ENCODE results near the gene ANO1.

ANO1 gene

DNA sequence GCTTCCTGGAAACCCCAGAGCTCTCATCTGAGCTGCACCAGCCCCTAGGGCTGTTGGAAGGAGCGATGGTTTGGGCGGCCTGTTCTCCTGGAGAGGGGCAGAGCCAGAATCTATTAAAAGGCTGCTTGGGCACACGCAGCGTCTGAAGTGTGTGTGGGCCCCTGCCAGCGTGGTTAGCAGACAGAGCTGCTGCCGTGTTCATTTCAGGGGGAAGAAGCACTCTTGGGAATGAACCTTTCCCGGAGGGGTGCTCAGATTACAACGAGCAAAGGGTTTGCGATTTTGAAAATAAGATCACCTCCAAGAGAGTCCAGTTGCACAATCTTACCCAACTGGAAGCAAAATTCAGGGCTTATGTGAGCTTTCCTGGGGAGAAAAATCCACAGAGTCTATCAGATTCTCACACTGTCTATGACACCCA, 12.9 kb downstream of the ANO1 start:
- TF ChIP-seq TEAD4 (IDR thresholded peaks at IDR 0.05) (no peak), CEBPB (IDR thresholded peaks at IDR 0.05) (0 out of 2 replicates have a peak, but pooled peaks have one; percentile 24)
- TF ChIP-seq, protein P1, sequence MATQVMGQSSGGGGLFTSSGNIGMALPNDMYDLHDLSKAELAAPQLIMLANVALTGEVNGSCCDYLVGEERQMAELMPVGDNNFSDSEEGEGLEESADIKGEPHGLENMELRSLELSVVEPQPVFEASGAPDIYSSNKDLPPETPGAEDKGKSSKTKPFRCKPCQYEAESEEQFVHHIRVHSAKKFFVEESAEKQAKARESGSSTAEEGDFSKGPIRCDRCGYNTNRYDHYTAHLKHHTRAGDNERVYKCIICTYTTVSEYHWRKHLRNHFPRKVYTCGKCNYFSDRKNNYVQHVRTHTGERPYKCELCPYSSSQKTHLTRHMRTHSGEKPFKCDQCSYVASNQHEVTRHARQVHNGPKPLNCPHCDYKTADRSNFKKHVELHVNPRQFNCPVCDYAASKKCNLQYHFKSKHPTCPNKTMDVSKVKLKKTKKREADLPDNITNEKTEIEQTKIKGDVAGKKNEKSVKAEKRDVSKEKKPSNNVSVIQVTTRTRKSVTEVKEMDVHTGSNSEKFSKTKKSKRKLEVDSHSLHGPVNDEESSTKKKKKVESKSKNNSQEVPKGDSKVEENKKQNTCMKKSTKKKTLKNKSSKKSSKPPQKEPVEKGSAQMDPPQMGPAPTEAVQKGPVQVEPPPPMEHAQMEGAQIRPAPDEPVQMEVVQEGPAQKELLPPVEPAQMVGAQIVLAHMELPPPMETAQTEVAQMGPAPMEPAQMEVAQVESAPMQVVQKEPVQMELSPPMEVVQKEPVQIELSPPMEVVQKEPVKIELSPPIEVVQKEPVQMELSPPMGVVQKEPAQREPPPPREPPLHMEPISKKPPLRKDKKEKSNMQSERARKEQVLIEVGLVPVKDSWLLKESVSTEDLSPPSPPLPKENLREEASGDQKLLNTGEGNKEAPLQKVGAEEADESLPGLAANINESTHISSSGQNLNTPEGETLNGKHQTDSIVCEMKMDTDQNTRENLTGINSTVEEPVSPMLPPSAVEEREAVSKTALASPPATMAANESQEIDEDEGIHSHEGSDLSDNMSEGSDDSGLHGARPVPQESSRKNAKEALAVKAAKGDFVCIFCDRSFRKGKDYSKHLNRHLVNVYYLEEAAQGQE (IDR thresholded peaks at IDR 0.05; ENCODE audit: low read depth): no peak
- TF ChIP-seq, protein P2, sequence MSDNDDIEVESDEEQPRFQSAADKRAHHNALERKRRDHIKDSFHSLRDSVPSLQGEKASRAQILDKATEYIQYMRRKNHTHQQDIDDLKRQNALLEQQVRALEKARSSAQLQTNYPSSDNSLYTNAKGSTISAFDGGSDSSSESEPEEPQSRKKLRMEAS (IDR thresholded peaks at IDR 0.05): no peak

DNA sequence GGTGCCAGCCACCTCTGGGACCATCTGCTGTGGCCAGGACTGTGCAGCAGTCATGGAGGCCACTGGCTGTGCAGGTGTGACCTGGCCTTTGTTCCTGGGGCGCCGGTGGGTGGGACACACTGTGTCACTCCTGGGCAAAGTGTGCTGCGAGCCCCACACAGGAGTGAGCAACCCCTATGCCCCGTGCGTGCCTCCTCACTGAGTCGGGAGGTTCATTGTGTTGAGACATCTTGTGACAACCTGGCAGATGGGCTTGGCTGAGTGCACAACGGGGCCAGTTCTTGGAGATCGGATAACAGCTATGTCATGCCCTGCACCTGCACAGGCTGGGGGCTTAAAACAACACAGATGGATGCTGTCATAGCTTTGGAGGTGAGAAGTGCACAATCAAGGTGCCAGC, 13.5 kb downstream of the ANO1 start:
- TF ChIP-seq ZBTB7A (IDR thresholded peaks at IDR 0.05; ENCODE audit: low read depth) (no peak), TCF12 (IDR thresholded peaks at IDR 0.05; ENCODE audit: low read depth) (no peak), FOXM1 (IDR thresholded peaks at IDR 0.05; ENCODE audit: borderline replicate concordance, low read depth) (no peak), CEBPB (IDR thresholded peaks at IDR 0.05) (no peak), TEAD4 (IDR thresholded peaks at IDR 0.05) (no peak), EGR1 (IDR thresholded peaks at IDR 0.05) (no peak), EP300 (IDR thresholded peaks at IDR 0.05; ENCODE audit: borderline replicate concordance) (no peak), RAD21 (IDR thresholded peaks at IDR 0.05; ENCODE audit: low read depth) (no peak), CREB1 (IDR thresholded peaks at IDR 0.05; ENCODE audit: low read depth) (no peak), TAF1 (IDR thresholded peaks at IDR 0.05; ENCODE audit: low read depth) (no peak), YY1 (IDR thresholded peaks at IDR 0.05; ENCODE audit: low read depth) (no peak), NFIC (IDR thresholded peaks at IDR 0.05) (no peak)
- TF ChIP-seq, protein P2 (IDR thresholded peaks at IDR 0.05): no peak
- TF ChIP-seq, protein P1 (IDR thresholded peaks at IDR 0.05; ENCODE audit: low read depth): no peak
- TF ChIP-seq, protein P3, sequence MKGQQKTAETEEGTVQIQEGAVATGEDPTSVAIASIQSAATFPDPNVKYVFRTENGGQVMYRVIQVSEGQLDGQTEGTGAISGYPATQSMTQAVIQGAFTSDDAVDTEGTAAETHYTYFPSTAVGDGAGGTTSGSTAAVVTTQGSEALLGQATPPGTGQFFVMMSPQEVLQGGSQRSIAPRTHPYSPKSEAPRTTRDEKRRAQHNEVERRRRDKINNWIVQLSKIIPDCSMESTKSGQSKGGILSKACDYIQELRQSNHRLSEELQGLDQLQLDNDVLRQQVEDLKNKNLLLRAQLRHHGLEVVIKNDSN (IDR thresholded peaks at IDR 0.05): no peak

DNA sequence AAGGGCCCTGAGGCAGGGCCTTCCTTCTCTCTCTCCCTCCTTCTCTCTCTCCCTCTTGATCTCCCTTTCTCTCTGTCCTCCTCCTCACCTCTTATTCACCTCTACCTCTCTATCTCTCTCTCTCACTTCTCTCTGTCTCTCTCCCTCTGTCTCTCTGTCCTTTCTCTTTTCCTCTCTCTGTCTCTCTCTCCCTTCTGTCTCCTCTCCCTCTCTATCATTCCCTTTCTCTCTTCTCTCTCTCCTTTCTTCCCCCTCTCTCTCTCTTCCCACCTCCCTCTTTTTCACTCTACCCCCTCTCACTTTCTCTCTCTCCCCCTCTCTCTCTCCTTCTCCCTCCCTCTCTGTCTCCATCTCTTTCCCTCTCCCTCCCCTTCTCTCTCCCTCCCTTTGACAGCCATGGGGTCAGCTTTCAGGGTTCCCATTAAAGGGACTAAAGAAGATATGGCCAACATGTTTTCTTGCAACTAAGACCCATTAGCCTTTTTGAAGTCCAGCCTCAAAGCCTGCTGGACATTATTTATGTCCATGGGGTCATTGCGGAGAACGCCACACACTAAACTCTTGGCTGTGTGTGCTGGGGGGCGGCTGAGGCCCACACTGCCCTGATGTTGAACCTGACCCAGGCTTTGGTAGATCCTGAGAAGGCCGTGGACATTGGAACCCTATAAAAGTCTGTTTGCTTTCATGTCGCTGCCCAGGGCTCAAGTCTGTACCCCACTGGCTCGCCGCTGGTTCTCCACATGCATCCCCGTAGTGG, 15.0 kb downstream of the ANO1 start:
- no peak for TF ChIP-seq NFIC (IDR thresholded peaks at IDR 0.05)

DNA sequence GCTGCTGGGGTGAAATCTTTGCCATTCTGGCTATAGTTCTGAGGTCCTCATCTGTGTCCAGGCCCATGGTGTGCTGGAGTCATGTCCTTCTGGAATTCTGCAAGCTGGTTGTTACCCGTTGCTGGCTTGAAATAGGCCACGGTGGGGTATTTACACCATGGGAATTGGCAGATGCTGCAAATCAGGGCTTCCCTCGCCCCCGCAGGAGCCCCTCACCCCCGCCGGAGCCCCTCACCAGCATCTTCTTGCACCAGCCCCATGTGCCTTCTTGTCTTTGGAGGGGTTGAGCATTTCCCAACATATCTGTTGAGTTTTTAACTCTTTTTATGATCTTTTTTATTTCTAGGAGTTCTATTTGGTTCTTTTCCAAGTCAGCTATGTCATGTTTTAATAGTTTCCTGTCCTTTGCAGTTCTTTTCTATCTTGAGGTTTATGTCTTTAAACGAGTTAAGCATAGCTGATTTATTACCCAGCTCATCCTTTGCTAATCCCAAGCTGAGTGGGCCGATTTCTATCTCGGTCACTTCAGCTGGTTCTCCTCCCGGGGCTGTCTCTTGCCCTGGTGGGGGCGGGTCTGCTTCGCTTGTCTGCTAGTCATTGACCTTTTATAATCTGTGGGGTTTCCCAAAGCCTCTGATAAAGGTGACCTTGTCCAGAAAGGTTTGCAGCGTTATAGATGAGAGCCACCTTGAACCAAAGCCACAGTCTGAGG, 17.6 kb downstream of the ANO1 start:
- no peak for TF ChIP-seq TAF1 (IDR thresholded peaks at IDR 0.05; ENCODE audit: low read depth)
- no peak for TF ChIP-seq TEAD4 (IDR thresholded peaks at IDR 0.05)
- TF ChIP-seq, protein P3 (IDR thresholded peaks at IDR 0.05): no peak
- TF ChIP-seq CREB1 (IDR thresholded peaks at IDR 0.05; ENCODE audit: low read depth): no peak
- TF ChIP-seq FOXM1 (IDR thresholded peaks at IDR 0.05; ENCODE audit: borderline replicate concordance, low read depth): no peak
- no peak for TF ChIP-seq EP300 (IDR thresholded peaks at IDR 0.05; ENCODE audit: borderline replicate concordance)
- TF ChIP-seq RAD21 (IDR thresholded peaks at IDR 0.05; ENCODE audit: low read depth): no peak
- TF ChIP-seq, protein P1 (IDR thresholded peaks at IDR 0.05; ENCODE audit: low read depth): no peak
- no peak for TF ChIP-seq EGR1 (IDR thresholded peaks at IDR 0.05)
- TF ChIP-seq YY1 (IDR thresholded peaks at IDR 0.05; ENCODE audit: low read depth): no peak
- TF ChIP-seq NFIC (IDR thresholded peaks at IDR 0.05): no peak
- TF ChIP-seq TCF12 (IDR thresholded peaks at IDR 0.05; ENCODE audit: low read depth): no peak
- TF ChIP-seq CEBPB (IDR thresholded peaks at IDR 0.05): no peak
- TF ChIP-seq ZBTB7A (IDR thresholded peaks at IDR 0.05; ENCODE audit: low read depth): no peak
- TF ChIP-seq, protein P2 (IDR thresholded peaks at IDR 0.05): no peak

Measured in Ishikawa (cell line).